K562 (cell line): ENCODE data around the gene GET4. TPM values are rescaled to one million over a fixed set of nuclear protein-coding genes. Genes with fewer than 3 reads are reported as not detected.
"Not testable (repeated sequence)": the region's sequence is repeated elsewhere in the genome, so short reads cannot be mapped to it uniquely, and the experiment has no call there.

Experiments used
- ATAC-seq: fragments of 200-7000 bp; cut with Tn5 transposase; 3 replicates; pipeline ENCODE4 v1.9.1; 2020; ENCODE audit warnings: moderate library complexity
- BruUV-seq: library from RNA; stranded (reverse); fragments of 400-500 nt; replicated peaks from 2 replicates; lab custom pipeline; 2021; lab: Mats Ljungman, UMichigan
- CTCF ChIA-PET: fragments of 300-600 bp; formaldehyde crosslinking; extraction: SDS; loops from one replicate; lab custom pipeline; 2021; ENCODE audit warnings: low intra/inter-chr PET ratio; lab: Yijun Ruan, JAX
- POLR2A ChIA-PET: fragments of 300-600, 350-650 bp; sonication (Branson Sonifier 250); formaldehyde crosslinking; extraction: SDS; loops from one replicate; lab custom pipeline; 2021; ENCODE audit warnings: antibody characterized with exemption, inconsistent platforms; lab: Yijun Ruan, JAX
- DNase-seq, 4 experiments: peaks; one replicate each; pipeline versions ENCODE4 v3.0.0 to v3.0.0-alpha.2; 2011 to 2018; ENCODE audit warnings: low spot score in 3 of 4, mixed read lengths in 3 of 4; ENCODE audit errors: extremely low read depth in 1 of 4
- FAIRE-seq: peaks from 2 replicates; lab custom pipeline; 2011; peaks lifted over from hg19 to GRCh38; lab: Jason Lieb, UNC
- H2AFZ ChIP-seq: 2 replicates; pipeline ENCODE4 v1.6.0; 2011; ENCODE audit warnings: low read depth, low read length, control low read depth, inconsistent platforms
- H3K27ac ChIP-seq: fragments of 200-600 bp; 3 replicates; pipeline ENCODE4 v1.8.0; 2011; ENCODE audit warnings: low read depth, mild to moderate bottlenecking, control low read depth, inconsistent platforms, low read length, moderate library complexity, mixed read lengths; ENCODE audit errors: extremely low read depth
- H3K27me3 ChIP-seq, 2 experiments: fragments of 300-600 bp in 1 of 2; 2 replicates in 1 of 2; 3 replicates in 1 of 2; pipeline versions ENCODE4 v1.6.0 to v1.8.0; 2011; ENCODE audit warnings: inconsistent platforms in 2 of 2, low read length in 2 of 2, mild to moderate bottlenecking in 1 of 2, mixed read lengths in 1 of 2, moderate library complexity in 1 of 2; ENCODE audit not compliant: control insufficient read depth in 2 of 2, insufficient read depth in 2 of 2
- H3K36me3 ChIP-seq: fragments of 300-600 bp; 3 replicates; pipeline ENCODE4 v1.8.0; 2011; ENCODE audit warnings: mild to moderate bottlenecking, low read length, inconsistent platforms; ENCODE audit not compliant: control insufficient read depth, insufficient read depth
- H3K4me1 ChIP-seq, 2 experiments: fragments of 200-600 bp in 1 of 2; replicated peaks in 1 of 2; 2 replicates in 1 of 2; 3 replicates in 1 of 2; pipeline versions ENCODE4 v1.5.1 to v1.8.0; 2011; ENCODE audit warnings: inconsistent platforms in 2 of 2, low read length in 2 of 2, mild to moderate bottlenecking in 1 of 2, mixed read lengths in 1 of 2, moderate library complexity in 1 of 2; ENCODE audit not compliant: control insufficient read depth in 2 of 2, insufficient read depth in 2 of 2
- H3K4me2 ChIP-seq: 2 replicates; pipeline ENCODE4 v1.6.1; 2011; ENCODE audit warnings: low read length, control low read depth, inconsistent platforms, mixed read lengths; ENCODE audit not compliant: insufficient read depth
- H3K4me3 ChIP-seq: fragments of 200-600 bp; sonication (generic), shearing (Covaris generic); 2 replicates; pipeline ENCODE4 v1.5.1; 2016; ENCODE audit warnings: control low read depth, inconsistent platforms
- H3K79me2 ChIP-seq: fragments of 200-600 bp; 3 replicates; pipeline ENCODE4 v1.8.0; 2011; ENCODE audit warnings: low read length, inconsistent platforms; ENCODE audit not compliant: control insufficient read depth, insufficient read depth
- H3K9ac ChIP-seq, 2 experiments: 2 replicates each; pipeline versions ENCODE4 v1.6.0 to v1.6.1; 2011; ENCODE audit warnings: low read depth in 2 of 2, low read length in 2 of 2, control low read depth in 1 of 2, inconsistent platforms in 1 of 2, mild to moderate bottlenecking in 1 of 2, mixed read lengths in 1 of 2; ENCODE audit not compliant: insufficient read depth in 1 of 2
- H3K9me1 ChIP-seq: one replicate; pipeline ENCODE4 v1.6.0; 2011; ENCODE audit warnings: inconsistent platforms, mild to moderate bottlenecking, low read length, moderate library complexity; ENCODE audit not compliant: control insufficient read depth, insufficient read depth
- H3K9me3 ChIP-seq: replicated peaks from 2 replicates; pipeline ENCODE4 v1.5.1; 2011; ENCODE audit warnings: low read depth, low read length, inconsistent platforms; ENCODE audit not compliant: control insufficient read depth, insufficient read depth
- H4K20me1 ChIP-seq: replicated peaks from 2 replicates; pipeline ENCODE4 v1.6.1; 2011; ENCODE audit warnings: low read length, inconsistent platforms, mixed read lengths; ENCODE audit not compliant: control insufficient read depth, insufficient read depth
- CBFB ChIP-seq: sonication (generic); formaldehyde crosslinking; IDR thresholded peaks from 2 replicates; pipeline ENCODE4 v1.4.0; 2020; ENCODE audit warnings: mild to moderate bottlenecking, missing genetic modification reagents
- SMARCA5 ChIP-seq: fragments of 450-650 bp; IDR thresholded peaks from 2 replicates; pipeline ENCODE4 v1.6.1; 2016
- TAF7 ChIP-seq: fragments of 450-650 bp; IDR thresholded peaks from 2 replicates; pipeline ENCODE4 v1.6.1; 2016; ENCODE audit warnings: missing genetic modification characterization, missing compliant biosample characterization
- TOE1 ChIP-seq, 2 experiments: fragments of 450-650 bp in 1 of 2; sonication (generic) in 1 of 2; formaldehyde crosslinking in 1 of 2; IDR thresholded peaks; 2 replicates each; pipeline versions ENCODE4 v1.7.1 to v1.8.0; 2016 to 2022; ENCODE audit warnings: borderline replicate concordance in 2 of 2, mild to moderate bottlenecking in 2 of 2, antibody characterized with exemption in 1 of 2, inconsistent platforms in 1 of 2, low read depth in 1 of 2, missing genetic modification reagents in 1 of 2, moderate library complexity in 1 of 2
- ZNF12 ChIP-seq: sonication (generic); formaldehyde crosslinking; IDR thresholded peaks from 2 replicates; pipeline ENCODE4 v1.4.0; 2020; ENCODE audit warnings: mild to moderate bottlenecking, missing genetic modification reagents
- ZNF316 ChIP-seq: fragments of 450-650 bp; IDR thresholded peaks from 2 replicates; pipeline ENCODE4 v1.6.1; 2016
- WGBS: fragments of 100-300 bp; shearing (Covaris generic); methylation state at CpG from one replicate; pipeline ENCODE4 v1.1.6; 2016; ENCODE audit warnings: low coverage, mixed read lengths; ENCODE audit not compliant: insufficient coverage; ENCODE audit errors: missing lambda C conversion rate; 5-methylcytosine and 5-hydroxymethylcytosine counted together
- in situ Hi-C: fragments of 300-500 bp; cut with MboI; formaldehyde crosslinking; loops from 4 replicates; pipeline ENCODE4 v1.15.0; 2018; ENCODE audit warnings: inconsistent platforms, mixed read lengths
- intact Hi-C: fragments of 100-400 bp; cut with micrococcal nuclease; formaldehyde crosslinking; loops from 2 replicates; pipeline ENCODE4 v1.14.2; 2022
- polyA plus RNA-seq, 8 experiments: library from polyadenylated mRNA; depleted of rRNA in 4 of 8; stranded (reverse) in 5 of 8; unstranded in 3 of 8; fragments of >200 nt; fragmentation: Nextera tagmentation in 2 of 8; fragmentation: Illumina TruSeq in 1 of 8; extraction: Ambion mirVana in 2 of 8; extraction: Trizol in 1 of 8; gene quantifications; 2 replicates each; pipeline versions ENCODE4 v1.2.1 to v1.2.3, GENCODE V29; 2011 to 2014; ENCODE audit warnings: inconsistent platforms in 1 of 8, missing spikeins in 1 of 8
- total RNA-seq, 7 experiments: library from RNA; depleted of rRNA in 6 of 7; stranded (reverse); fragments of >200 nt in 6 of 7; fragmentation: Illumina TruSeq in 2 of 7; extraction: Trizol in 2 of 7; gene quantifications; 2 replicates each; pipeline versions ENCODE4 v1.2.1 to v1.2.3, GENCODE V29; 2011 to 2021; ENCODE audit warnings: low replicate concordance in 1 of 7
- TF ChIP-seq, protein P1 (sequence below), 2 experiments: fragments of 150-350 bp in 1 of 2; IDR thresholded peaks; 2 replicates each; pipeline ENCODE4 v1.6.1; 2012 to 2016; ENCODE audit warnings: low read depth in 2 of 2, low read length in 2 of 2, mild to moderate bottlenecking in 1 of 2, moderate library complexity in 1 of 2

The GET4 gene
- total and polyA plus RNA-seq, 9 of the 15 experiments (the other 6 are each of a cell fraction or from before 2014, with no cell fraction given), result 0.99 to 122 (median 40.4) TPM

DNA sequence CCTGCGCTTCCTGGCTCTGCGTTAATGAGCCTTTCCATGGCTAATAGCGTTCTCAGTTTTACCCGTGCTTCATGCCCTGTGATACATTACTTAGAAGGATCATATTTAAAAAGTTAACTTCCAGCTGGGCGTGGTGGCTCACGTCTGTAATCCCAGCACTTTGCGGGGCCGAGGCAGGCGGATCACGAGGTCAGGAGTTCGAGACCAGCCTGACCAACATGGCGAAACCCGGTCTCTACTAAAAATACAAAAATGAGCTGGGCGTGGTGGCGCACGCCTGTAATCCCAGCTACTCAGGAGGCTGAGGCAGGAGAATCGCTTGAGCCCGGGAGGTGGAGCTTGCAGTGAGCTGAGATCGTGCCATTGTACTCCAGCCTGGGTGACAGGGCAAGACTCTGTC, 3.7 kb upstream of the GET4 start:
- Histone ChIP-seq H3K36me3 (peaks cover 59% of the 10 kb centered on the region), H3K79me2 (peaks cover 17% of the 10 kb centered on the region), H3K4me1 (peaks cover 20 to 25% of the 10 kb centered on the region in 2 experiments)
- not testable (repeated sequence) for H3K27me3 ChIP-seq, H3K4me2 ChIP-seq, H3K4me3 ChIP-seq, H4K20me1 ChIP-seq, BruUV-seq, H3K27ac ChIP-seq, ATAC-seq, H3K9ac ChIP-seq, DNase-seq, H2AFZ ChIP-seq, H3K9me3 ChIP-seq, H3K9me1 ChIP-seq, FAIRE-seq
- 0 out of 2 replicates have a peak, but pooled peaks have one; percentile 29 for TF ChIP-seq SMARCA5
- in situ Hi-C loops, result loop anchor here (5.0 kb wide), 1 partner anchor 85 kb away; no protein-coding TSS in a partner anchor
- WGBS, result 98% methylated on average over 12 of the region's 19 CpGs
- ChIA-PET CTCF (interaction anchor here (1.5 kb wide), 1 partner anchor 87 kb away, joined by 13 read pairs; no protein-coding TSS in a partner anchor), POLR2A (interaction anchor here (2.8 kb wide), 1 partner anchor 13 kb away, joined by 9 read pairs; no protein-coding TSS in a partner anchor)
- intact Hi-C loops, result loop anchor here (1.0 to 5.0 kb wide), 4 partner anchors 40 to 145 kb away; partner anchors contain the start of genes DNAAF5, PRKAR1B and SUN1

DNA sequence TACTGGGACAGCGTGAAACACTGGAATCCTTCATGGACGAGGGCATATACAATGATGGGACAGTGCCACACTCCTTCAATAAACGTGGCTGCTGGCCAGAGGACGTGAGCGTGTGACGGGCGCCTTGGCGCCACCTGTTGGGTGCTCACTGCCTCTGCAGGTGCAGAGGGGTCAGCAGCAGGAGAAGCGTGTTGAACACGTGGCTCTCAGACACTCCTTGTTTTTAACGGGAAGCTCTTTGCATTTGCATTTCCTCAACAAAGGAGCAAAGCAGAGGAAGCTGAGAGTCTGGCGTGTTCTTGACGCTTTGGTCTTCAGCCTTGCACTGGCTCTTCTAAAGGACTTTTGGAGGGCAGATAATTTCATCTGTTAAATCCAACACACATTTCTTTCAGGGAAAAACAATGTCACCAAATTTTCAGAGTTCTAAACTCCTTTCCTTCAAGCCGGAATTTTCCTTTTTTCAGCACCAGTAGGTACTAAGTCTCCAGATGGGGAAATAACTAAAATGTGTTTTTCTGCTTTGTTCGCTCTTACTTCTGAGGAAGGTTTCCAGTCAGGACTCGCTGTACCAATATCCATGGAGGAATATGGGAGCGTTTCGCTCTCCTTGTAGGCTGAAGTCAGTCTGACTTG, 2.9 kb upstream of the GET4 start:
- H4K20me1 ChIP-seq, result peaks cover 6% of the 10 kb centered on the region
- peak overlapping the region; percentile 15 to 59; a peak in 3 of 4 replicates for H3K9ac ChIP-seq
- no peaks in the 10 kb centered on the region for H3K27me3 ChIP-seq
- peak; percentile 77 to 92 (median 83) for DNase-seq
- in situ Hi-C loops (loop anchor here (5.0 kb wide), 1 partner anchor 86 kb away; no protein-coding TSS in a partner anchor), intact Hi-C loops (loop anchor here (1.0 to 5.0 kb wide), 4 partner anchors 41 to 146 kb away; partner anchors contain the start of genes DNAAF5, PRKAR1B and SUN1)
- peak; percentile 55 for ATAC-seq
- peak overlapping the region; percentile 27; the same call in 1 of the 2 replicates for H3K4me2 ChIP-seq
- no peak overlapping the region for H3K4me3 ChIP-seq
- H3K9me1 ChIP-seq, result no peaks in the 10 kb centered on the region
- peaks cover 2% of the 10 kb centered on the region; the same call in 1 of the 2 replicates for H3K9me3 ChIP-seq
- 25% methylated on average over 18 of the region's 18 CpGs for WGBS
- H3K36me3 ChIP-seq, result peaks cover 60% of the 10 kb centered on the region
- peak; percentile 96 for FAIRE-seq
- peaks cover 27 to 29% of the 10 kb centered on the region in 2 experiments for H3K4me1 ChIP-seq
- H3K79me2 ChIP-seq, result peaks cover 25% of the 10 kb centered on the region
- BruUV-seq, result TSS peak; percentile 45
- POLR2A ChIA-PET, result interaction anchor here (0.6 to 2.8 kb wide), 5 partner anchors 10 to 562 kb away, joined by 3 to 9 read pairs (median 4); no protein-coding TSS in a partner anchor
- peak overlapping the region; percentile 86 for H3K27ac ChIP-seq
- CTCF ChIA-PET, result interaction anchor here (0.7 to 1.5 kb wide), 2 partner anchors 51 to 87 kb away, joined by 3 to 13 read pairs; no protein-coding TSS in a partner anchor
- peak overlapping the region; percentile 61 for H2AFZ ChIP-seq
- TF ChIP-seq CBFB (CRISPR knock-in tag) (peak; percentile 89), ZNF316 (no peak), TOE1 (IDR thresholded peaks at IDR 0.05; ENCODE audit: borderline replicate concordance) (peak; percentile 64; the same call in 1 of the 2 replicates), TOE1 (CRISPR knock-in tag; IDR thresholded peaks at IDR 0.05; ENCODE audit: borderline replicate concordance, low read depth) (peak; percentile 99), ZNF12 (peak; percentile 47; the same call in 1 of the 2 replicates), TAF7 (tag) (no peak)
- TF ChIP-seq, protein P1, sequence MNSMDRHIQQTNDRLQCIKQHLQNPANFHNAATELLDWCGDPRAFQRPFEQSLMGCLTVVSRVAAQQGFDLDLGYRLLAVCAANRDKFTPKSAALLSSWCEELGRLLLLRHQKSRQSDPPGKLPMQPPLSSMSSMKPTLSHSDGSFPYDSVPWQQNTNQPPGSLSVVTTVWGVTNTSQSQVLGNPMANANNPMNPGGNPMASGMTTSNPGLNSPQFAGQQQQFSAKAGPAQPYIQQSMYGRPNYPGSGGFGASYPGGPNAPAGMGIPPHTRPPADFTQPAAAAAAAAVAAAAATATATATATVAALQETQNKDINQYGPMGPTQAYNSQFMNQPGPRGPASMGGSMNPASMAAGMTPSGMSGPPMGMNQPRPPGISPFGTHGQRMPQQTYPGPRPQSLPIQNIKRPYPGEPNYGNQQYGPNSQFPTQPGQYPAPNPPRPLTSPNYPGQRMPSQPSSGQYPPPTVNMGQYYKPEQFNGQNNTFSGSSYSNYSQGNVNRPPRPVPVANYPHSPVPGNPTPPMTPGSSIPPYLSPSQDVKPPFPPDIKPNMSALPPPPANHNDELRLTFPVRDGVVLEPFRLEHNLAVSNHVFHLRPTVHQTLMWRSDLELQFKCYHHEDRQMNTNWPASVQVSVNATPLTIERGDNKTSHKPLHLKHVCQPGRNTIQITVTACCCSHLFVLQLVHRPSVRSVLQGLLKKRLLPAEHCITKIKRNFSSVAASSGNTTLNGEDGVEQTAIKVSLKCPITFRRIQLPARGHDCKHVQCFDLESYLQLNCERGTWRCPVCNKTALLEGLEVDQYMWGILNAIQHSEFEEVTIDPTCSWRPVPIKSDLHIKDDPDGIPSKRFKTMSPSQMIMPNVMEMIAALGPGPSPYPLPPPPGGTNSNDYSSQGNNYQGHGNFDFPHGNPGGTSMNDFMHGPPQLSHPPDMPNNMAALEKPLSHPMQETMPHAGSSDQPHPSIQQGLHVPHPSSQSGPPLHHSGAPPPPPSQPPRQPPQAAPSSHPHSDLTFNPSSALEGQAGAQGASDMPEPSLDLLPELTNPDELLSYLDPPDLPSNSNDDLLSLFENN (IDR thresholded peaks at IDR 0.05; ENCODE audit: low read depth in 2 of 2, low read length in 2 of 2), result peak in 1 of 2 experiments; percentile 45; a peak in 1 of 4 replicates
